Smooth muscle cell (in vitro differentiated cells): ENCODE data around the gene INAFM2. TPM values are rescaled to one million over a fixed set of nuclear protein-coding genes. Genes with fewer than 3 reads are reported as not detected.
A peak's percentile ranks its signal among the peaks of the same experiment; 100 is the strongest.

Source experiments
- DNase-seq: peaks from one replicate; lab custom pipeline; 2025; ENCODE audit not compliant: unreplicated experiment; lab: John Stamatoyannopoulos, UW
- H2AFZ ChIP-seq: fragments of 200-600 bp; sonication (generic); 2 replicates; pipeline ENCODE4 v1.6.0; 2016; ENCODE audit warnings: antibody characterized with exemption, low read depth, mild to moderate bottlenecking
- H3F3A ChIP-seq: fragments of 200-600 bp; sonication (generic); 2 replicates; pipeline ENCODE4 v1.6.0; 2017; ENCODE audit warnings: antibody characterized with exemption, low read depth
- H3K27ac ChIP-seq: fragments of 200-600 bp; sonication (generic); 2 replicates; pipeline ENCODE4 v1.5.1; 2016; ENCODE audit warnings: low read depth, mild to moderate bottlenecking
- H3K27me3 ChIP-seq: fragments of 200-600 bp; sonication (generic); 2 replicates; pipeline ENCODE4 v1.6.1; 2016; ENCODE audit warnings: low read depth, mild to moderate bottlenecking
- H3K36me3 ChIP-seq: fragments of 200-600 bp; sonication (generic); 2 replicates; pipeline ENCODE4 v1.5.1; 2016; ENCODE audit warnings: low read depth
- H3K4me1 ChIP-seq: fragments of 200-600 bp; sonication (generic); 2 replicates; pipeline ENCODE4 v1.5.1; 2016; ENCODE audit warnings: low read depth
- H3K4me2 ChIP-seq: fragments of 200-600 bp; sonication (generic); 2 replicates; pipeline ENCODE4 v1.6.0; 2016; ENCODE audit warnings: mild to moderate bottlenecking
- H3K4me3 ChIP-seq: fragments of 200-600 bp; sonication (generic); 2 replicates; pipeline ENCODE4 v1.5.1; 2016; ENCODE audit warnings: mild to moderate bottlenecking
- H3K79me2 ChIP-seq: fragments of 200-600 bp; sonication (generic); 2 replicates; pipeline ENCODE4 v1.6.0; 2016; ENCODE audit warnings: low read depth, mild to moderate bottlenecking
- H3K9ac ChIP-seq: fragments of 200-600 bp; sonication (generic); 2 replicates; pipeline ENCODE4 v1.6.0; 2016; ENCODE audit warnings: low read depth
- H3K9me3 ChIP-seq: fragments of 200-600 bp; sonication (generic); replicated peaks from 2 replicates; pipeline ENCODE4 v1.5.1; 2016; ENCODE audit warnings: low read depth
- H4K20me1 ChIP-seq: fragments of 200-600 bp; sonication (generic); 2 replicates; pipeline ENCODE4 v1.6.0; 2016; ENCODE audit warnings: low read depth
- CTCF ChIP-seq: fragments of 200-600 bp; sonication (generic); IDR thresholded peaks from 2 replicates; pipeline ENCODE4 v1.5.1; 2017; ENCODE audit warnings: borderline replicate concordance, mild to moderate bottlenecking, antibody characterized with exemption; ENCODE audit not compliant: insufficient read depth, poor library complexity, severe bottlenecking
- WGBS: methylation state at CpG from one replicate; pipeline ENCODE4 v1.1.7; 2016; ENCODE audit warnings: low lambda C conversion rate; 5-methylcytosine and 5-hydroxymethylcytosine counted together
- polyA plus RNA-seq: library from polyadenylated mRNA; unstranded; fragments of >200 nt; fragmentation: Nextera tagmentation; extraction: Ambion mirVana; gene quantifications from 2 replicates; pipeline ENCODE4 v1.2.1, GENCODE V29; 2016
- total RNA-seq: library from RNA; depleted of rRNA; stranded (reverse); fragments of >200 nt; gene quantifications from 2 replicates; pipeline ENCODE4 v1.2.3, GENCODE V29; 2014

The INAFM2 gene
- total and polyA plus RNA-seq, 2 experiments from 2014 or later = 23.9 to 28.1 TPM

- peaks cover 15% of the 10 kb centered on the region for H4K20me1 ChIP-seq
- no peaks in the 10 kb centered on the region for H3K9me3 ChIP-seq
- no peaks in the 10 kb centered on the region for H3K27me3 ChIP-seq
- peak overlapping the region; percentile 97 for H3K27ac ChIP-seq
- no peak overlapping the region for H3K4me3 ChIP-seq
- peak overlapping the region; percentile 90 for H3K9ac ChIP-seq
- H2AFZ ChIP-seq = no peak overlapping the region
- TF ChIP-seq CTCF = no peak
- H3K4me2 ChIP-seq = peak overlapping the region; percentile 94
- no peak for DNase-seq
- peaks cover 58% of the 10 kb centered on the region for H3K4me1 ChIP-seq
- 54% methylated on average over 7 of the region's 7 CpGs for WGBS
- H3K36me3 ChIP-seq = no peaks in the 10 kb centered on the region
- peaks cover 19% of the 10 kb centered on the region for H3K79me2 ChIP-seq
- peaks cover 16% of the 10 kb centered on the region for H3F3A ChIP-seq
Observed at GRCh38 chr15:40329804-40330203, 6.3 kb downstream of the INAFM2 start.

- no peak overlapping the region for H2AFZ ChIP-seq
- H3K36me3 ChIP-seq = no peaks in the 10 kb centered on the region
- no peaks in the 10 kb centered on the region for H3K9me3 ChIP-seq
- no peak for TF ChIP-seq CTCF
- H3F3A ChIP-seq = peaks cover 22% of the 10 kb centered on the region
- H3K4me1 ChIP-seq = peaks cover 54% of the 10 kb centered on the region
- H3K27ac ChIP-seq = peak overlapping the region; percentile 97
- H3K79me2 ChIP-seq = peaks cover 13% of the 10 kb centered on the region
- H3K4me2 ChIP-seq = peak overlapping the region; percentile 94
- DNase-seq = no peak
- H4K20me1 ChIP-seq = peaks cover 11% of the 10 kb centered on the region
- no peak overlapping the region for H3K4me3 ChIP-seq
- WGBS = 25% methylated on average over 5 of the region's 5 CpGs
- peak overlapping the region; percentile 90 for H3K9ac ChIP-seq
- H3K27me3 ChIP-seq = no peaks in the 10 kb centered on the region
Observed at GRCh38 chr15:40330368-40330836, 6.9 kb downstream of the INAFM2 start.

GRCh38 chr15:40331026-40331425 lies 7.5 kb downstream of the INAFM2 start:
- no peaks in the 10 kb centered on the region for H3K27me3 ChIP-seq
- peak overlapping the region; percentile 97 for H3K27ac ChIP-seq
- no peak for TF ChIP-seq CTCF

GRCh38 chr15:40331637-40332036 lies 8.1 kb downstream of the INAFM2 start:
- no peak overlapping the region for H3K9ac ChIP-seq
- no peak for DNase-seq
- 90% methylated on average over 7 of the region's 7 CpGs for WGBS
- H3K4me2 ChIP-seq = no peak overlapping the region
- TF ChIP-seq CTCF = no peak
- H3K4me1 ChIP-seq = peaks cover 42% of the 10 kb centered on the region
- H2AFZ ChIP-seq = no peak overlapping the region
- H3K4me3 ChIP-seq = no peak overlapping the region
- H3F3A ChIP-seq = peaks cover 25% of the 10 kb centered on the region
- peaks cover 2% of the 10 kb centered on the region for H3K79me2 ChIP-seq
- no peaks in the 10 kb centered on the region for H3K27me3 ChIP-seq
- no peaks in the 10 kb centered on the region for H3K36me3 ChIP-seq
- no peaks in the 10 kb centered on the region for H4K20me1 ChIP-seq
- no peak overlapping the region for H3K27ac ChIP-seq
- H3K9me3 ChIP-seq = no peaks in the 10 kb centered on the region

More at GRCh38 chr15:40331026-40331425, 7.5 kb downstream of the INAFM2 start:
- Histone ChIP-seq H3K4me2 (peak overlapping the region; percentile 94), H2AFZ (no peak overlapping the region), H3K4me3 (no peak overlapping the region), H3K36me3 (no peaks in the 10 kb centered on the region), H3K79me2 (peaks cover 8% of the 10 kb centered on the region), H3K4me1 (peaks cover 48% of the 10 kb centered on the region), H3K9me3 (no peaks in the 10 kb centered on the region), H3K9ac (peak overlapping the region; percentile 90), H4K20me1 (peaks cover 5% of the 10 kb centered on the region), H3F3A (peaks cover 25% of the 10 kb centered on the region)
- DNase-seq = no peak
- 99% methylated on average over 7 of the region's 7 CpGs for WGBS
